T-helper 2 cell treated with Interferon-gamma antibody and Interleukin-4, amounts not matched to agents 5 μg/mL and 100 μg/mL, for 36 hours (primary cell): ENCODE results near the gene NKX6-2.
"Not testable (repeated sequence)": the region's sequence is repeated elsewhere in the genome, so short reads cannot be mapped to it uniquely, and the experiment has no call there.

Experiments
- DNase-seq: peaks from one replicate; pipeline ENCODE4 v3.0.0; 2021; ENCODE audit warnings: low spot score
- H3K27ac Mint-ChIP-seq: one replicate; pipeline ENCODE4 v1.8.0; 2021; ENCODE audit warnings: mild to moderate bottlenecking, mixed read lengths
- H3K27me3 Mint-ChIP-seq: one replicate; pipeline ENCODE4 v1.8.0; 2021; ENCODE audit warnings: low read depth, mixed read lengths
- H3K36me3 Mint-ChIP-seq: one replicate; pipeline ENCODE4 v1.8.0; 2021; ENCODE audit warnings: low read depth, mixed read lengths
- H3K4me1 Mint-ChIP-seq: one replicate; pipeline ENCODE4 v1.8.0; 2021; ENCODE audit warnings: low read depth, mixed read lengths
- H3K4me3 Mint-ChIP-seq: one replicate; pipeline ENCODE4 v1.8.0; 2022; ENCODE audit warnings: mild to moderate bottlenecking, moderate library complexity, mixed read lengths
- H3K9me3 Mint-ChIP-seq: one replicate; pipeline ENCODE4 v1.8.0; 2021; ENCODE audit warnings: mixed read lengths

NKX6-2 gene

DNA sequence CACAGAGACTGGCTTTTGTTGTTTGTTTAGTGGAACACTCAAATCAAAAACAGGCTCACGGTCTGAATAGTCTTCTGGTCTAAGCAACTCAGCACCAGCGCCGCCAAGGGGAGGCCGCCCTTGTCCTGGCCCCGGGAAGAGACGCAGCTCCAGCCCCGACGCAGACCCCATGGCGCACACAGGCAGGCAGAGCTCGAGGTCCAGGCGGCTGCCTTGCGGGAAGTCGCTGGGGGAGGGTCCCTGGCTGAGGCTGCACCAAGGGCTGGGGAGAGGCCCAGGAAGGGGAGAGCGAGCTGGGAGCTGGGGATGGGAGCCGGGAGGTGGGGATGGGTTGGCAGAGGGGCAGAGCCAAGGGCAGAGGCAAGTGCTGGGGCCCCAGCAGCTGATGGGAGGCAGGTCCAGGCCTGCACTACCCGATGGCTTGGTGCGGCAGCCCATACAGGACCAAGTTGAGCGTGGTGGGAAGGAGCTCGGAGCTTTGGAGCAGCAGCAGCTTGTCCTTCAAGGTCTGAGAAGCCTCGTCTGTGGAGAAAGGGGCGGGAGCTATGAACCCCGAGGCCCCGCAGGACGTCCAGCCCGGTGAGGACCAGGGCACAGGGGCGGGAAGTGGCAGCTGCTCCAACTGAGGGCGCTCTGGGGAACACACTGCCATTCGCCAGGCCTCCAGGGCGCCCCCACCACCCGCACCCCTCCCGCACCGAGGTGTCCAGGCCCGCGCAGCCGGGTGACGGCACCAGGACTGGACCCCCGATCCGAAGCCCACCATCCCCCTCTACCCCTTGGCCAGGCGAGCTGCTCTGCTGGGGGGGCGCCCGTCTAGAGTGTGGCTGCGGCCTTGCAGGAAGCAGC lies 22.7 kb upstream of the NKX6-2 start:
- no peaks in the 10 kb centered on the region for H3K9me3 Mint-ChIP-seq
- H3K27me3 Mint-ChIP-seq, result no peaks in the 10 kb centered on the region
- H3K4me3 Mint-ChIP-seq, result no peak overlapping the region
- H3K4me1 Mint-ChIP-seq, result no peaks in the 10 kb centered on the region
- no peak for DNase-seq
- no peaks in the 10 kb centered on the region for H3K36me3 Mint-ChIP-seq
- no peak overlapping the region for H3K27ac Mint-ChIP-seq

DNA sequence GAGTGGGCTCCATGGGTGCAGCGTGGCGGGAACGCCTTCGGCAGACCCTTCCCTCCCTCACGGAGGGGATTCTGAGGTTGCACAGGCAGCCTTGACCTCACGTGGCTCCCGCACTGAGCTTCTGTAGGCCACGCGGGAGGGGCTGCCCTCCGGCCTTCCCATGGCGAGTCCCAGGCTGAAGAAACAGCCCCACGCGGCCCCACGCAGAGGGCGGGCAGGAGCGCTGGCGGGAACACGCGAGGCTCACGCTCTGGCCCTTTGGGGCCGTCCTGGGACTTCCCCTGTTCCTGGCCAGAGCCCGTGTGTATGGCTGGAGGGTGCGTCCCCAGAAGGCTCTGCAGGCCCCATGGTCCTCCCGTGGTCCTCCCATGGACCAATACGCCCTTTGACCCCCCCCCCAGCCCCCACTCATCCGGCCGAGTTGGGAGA lies 21.7 kb upstream of the NKX6-2 start:
- H3K4me1 Mint-ChIP-seq, result no peaks in the 10 kb centered on the region
- H3K27ac Mint-ChIP-seq, result no peak overlapping the region
- no peaks in the 10 kb centered on the region for H3K9me3 Mint-ChIP-seq
- no peak for DNase-seq
- H3K27me3 Mint-ChIP-seq, result no peaks in the 10 kb centered on the region
- H3K36me3 Mint-ChIP-seq, result no peaks in the 10 kb centered on the region
- H3K4me3 Mint-ChIP-seq, result no peak overlapping the region

DNA sequence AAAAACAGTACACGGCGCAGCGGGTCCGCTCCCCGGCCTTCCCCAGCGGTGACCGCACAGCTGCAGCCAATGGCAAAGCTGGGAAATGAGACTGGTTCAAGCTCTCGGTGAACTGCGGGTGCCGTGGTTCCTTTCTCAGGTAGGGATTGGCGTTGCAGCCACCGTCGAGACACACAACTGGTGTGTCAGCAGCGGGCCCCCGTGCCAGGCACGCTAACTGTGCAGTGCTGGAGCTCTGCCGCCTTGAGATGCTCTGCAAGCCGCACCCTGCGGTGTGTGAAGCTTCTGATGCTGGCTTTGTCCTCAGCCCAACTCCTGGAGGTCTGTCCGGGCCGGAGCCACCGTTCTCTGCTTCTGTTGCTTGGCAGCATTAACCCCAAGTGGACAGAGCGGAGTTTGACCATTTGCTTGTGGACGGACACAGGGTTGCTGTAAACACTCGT lies 20.6 kb upstream of the NKX6-2 start:
- no peaks in the 10 kb centered on the region for H3K36me3 Mint-ChIP-seq
- no peaks in the 10 kb centered on the region for H3K4me1 Mint-ChIP-seq
- no peak for DNase-seq
- H3K27ac Mint-ChIP-seq, result no peak overlapping the region
- no peak overlapping the region for H3K4me3 Mint-ChIP-seq
- no peaks in the 10 kb centered on the region for H3K9me3 Mint-ChIP-seq
- H3K27me3 Mint-ChIP-seq, result no peaks in the 10 kb centered on the region

DNA sequence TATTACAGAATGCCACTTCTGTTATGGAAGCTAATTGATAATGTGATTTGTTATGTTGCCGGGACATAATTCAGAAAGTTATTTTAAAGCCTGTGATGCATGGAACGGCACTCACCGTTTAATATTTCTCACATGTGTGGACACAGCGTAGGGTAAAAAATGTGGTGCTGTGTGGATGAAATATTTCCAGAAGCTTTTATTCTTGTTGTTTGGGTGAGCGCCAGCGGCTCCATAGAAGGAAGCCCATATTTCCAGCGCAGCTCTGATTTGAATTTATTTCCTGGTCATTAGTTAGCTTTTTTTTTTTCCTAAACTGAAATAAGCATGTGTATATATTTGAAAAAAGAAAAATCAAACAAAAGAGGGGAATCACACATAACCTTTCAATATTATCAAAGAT lies 20.2 kb upstream of the NKX6-2 start:
- Mint-ChIP-seq H3K4me3 (no peak overlapping the region), H3K36me3 (no peaks in the 10 kb centered on the region), H3K27me3 (no peaks in the 10 kb centered on the region), H3K27ac (no peak overlapping the region), H3K9me3 (no peaks in the 10 kb centered on the region), H3K4me1 (no peaks in the 10 kb centered on the region)
- no peak for DNase-seq

DNA sequence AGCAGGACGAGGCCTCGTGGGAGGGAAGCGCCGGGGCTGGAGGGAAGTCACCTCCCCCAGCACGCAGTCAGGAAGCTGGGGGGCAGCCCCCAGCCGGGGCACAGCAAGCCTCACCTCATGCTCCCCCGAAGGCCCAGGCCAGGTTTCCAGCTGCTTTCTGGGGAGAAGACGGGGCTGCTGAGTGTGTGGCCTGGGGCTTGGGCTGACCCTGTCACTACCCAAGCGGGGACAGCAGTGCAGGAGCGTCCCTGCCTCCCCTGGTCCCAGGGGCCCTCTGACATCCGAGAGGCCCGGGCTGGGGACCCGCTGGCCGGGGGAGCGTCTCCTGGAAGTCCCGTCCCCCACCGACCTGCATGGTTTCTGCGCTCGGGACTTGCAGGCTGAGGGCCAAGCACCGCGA lies 19.7 kb upstream of the NKX6-2 start:
- Mint-ChIP-seq H3K4me3 (no peak overlapping the region), H3K9me3 (no peaks in the 10 kb centered on the region), H3K4me1 (no peaks in the 10 kb centered on the region), H3K27me3 (no peaks in the 10 kb centered on the region), H3K36me3 (no peaks in the 10 kb centered on the region), H3K27ac (no peak overlapping the region)
- DNase-seq, result no peak

DNA sequence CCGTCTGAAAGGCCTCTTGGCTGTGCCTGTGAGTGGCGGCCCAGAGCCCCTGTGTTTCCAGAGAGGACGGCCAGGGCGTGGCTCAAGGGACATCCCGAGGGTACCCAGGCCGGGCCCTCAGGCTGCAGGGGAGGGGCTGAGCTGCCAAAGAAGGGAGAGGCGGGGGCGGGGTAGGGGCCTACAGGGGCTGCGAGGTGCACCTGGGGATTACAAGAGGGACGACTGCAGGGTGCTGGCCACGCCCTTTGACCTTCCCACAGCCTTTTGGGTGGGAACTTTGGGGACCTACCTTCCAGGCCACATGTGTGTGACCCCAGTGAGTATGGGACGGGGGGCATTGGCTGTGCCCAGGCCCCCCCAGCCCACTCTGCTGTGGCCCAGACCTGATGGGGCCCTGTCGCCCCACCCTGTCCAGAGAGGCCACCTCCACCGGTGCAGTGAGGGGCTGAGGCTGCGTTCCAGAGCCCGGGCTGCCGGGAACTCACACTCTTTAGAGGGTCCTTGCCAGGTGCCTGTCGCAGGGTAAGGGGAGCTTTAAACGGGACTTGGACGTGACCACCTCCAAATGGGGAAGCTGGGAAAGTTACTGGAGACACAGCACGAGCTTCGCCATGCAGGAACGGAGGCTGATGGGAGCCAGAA lies 19.0 kb upstream of the NKX6-2 start:
- no peaks in the 10 kb centered on the region for H3K27me3 Mint-ChIP-seq
- no peaks in the 10 kb centered on the region for H3K4me1 Mint-ChIP-seq
- no peak overlapping the region for H3K27ac Mint-ChIP-seq
- H3K9me3 Mint-ChIP-seq, result no peaks in the 10 kb centered on the region
- H3K36me3 Mint-ChIP-seq, result no peaks in the 10 kb centered on the region
- H3K4me3 Mint-ChIP-seq, result no peak overlapping the region
- no peak for DNase-seq

DNA sequence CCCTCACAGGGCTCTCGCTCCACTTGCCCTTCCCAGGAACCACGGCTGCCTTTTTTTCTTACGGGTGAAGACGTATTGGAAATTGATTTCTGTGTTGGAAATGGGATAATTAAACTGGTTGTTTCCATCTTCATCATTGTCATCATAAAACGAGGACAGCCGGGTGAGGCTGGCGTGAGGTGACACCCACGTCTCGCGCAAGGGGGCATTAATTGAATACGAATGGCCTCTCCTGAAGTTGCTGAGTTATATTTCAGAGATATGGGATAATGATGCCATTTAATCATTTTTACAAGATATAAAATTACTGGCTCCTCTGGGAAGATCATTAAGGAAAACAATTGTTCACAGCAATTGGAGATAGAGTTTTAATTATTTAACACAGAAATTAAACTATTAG lies 18.3 kb upstream of the NKX6-2 start:
- Mint-ChIP-seq H3K4me3 (no peak overlapping the region), H3K9me3 (no peaks in the 10 kb centered on the region), H3K27ac (no peak overlapping the region), H3K27me3 (no peaks in the 10 kb centered on the region), H3K36me3 (no peaks in the 10 kb centered on the region), H3K4me1 (no peaks in the 10 kb centered on the region)
- no peak for DNase-seq

DNA sequence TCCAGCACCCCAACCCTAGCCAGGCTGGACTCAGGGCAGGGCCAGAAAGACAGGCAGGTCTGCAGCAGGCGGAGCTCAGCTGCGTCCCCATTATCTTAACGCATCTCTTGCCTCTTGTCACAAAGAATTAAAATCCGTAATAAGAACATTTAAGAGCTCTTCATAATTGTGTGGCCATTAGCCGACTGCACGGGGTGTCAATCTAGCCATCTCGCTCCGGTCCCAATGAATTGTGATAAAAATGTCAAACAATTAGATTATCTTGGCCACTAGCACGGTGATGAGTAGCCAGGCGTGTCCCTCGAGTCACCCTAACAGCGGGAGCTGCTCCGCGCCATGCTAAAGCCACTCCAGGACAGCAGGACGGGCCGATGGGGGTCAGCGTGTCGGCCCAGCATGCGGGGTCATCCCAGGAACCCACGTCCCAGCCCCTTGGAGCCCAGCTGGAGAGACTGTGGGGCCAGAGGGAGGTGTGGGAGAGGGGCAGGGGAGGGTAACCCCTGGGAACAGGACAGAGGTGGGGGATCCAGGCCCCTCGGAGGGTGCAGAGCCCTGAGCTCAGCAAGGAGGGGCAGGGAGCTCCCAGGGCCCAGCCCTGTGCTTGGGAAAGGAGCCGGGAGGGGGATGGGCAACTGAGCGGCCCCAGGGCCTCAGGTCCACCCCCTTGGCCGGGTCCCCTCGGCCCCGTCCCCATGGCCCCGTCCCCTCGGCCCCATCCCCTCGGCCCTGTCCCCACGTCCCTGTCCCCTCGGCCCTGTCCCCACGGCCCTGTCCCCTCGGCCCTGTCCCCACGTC lies 17.7 kb upstream of the NKX6-2 start:
- Mint-ChIP-seq H3K27me3 (no peaks in the 10 kb centered on the region), H3K36me3 (no peaks in the 10 kb centered on the region), H3K27ac (no peak overlapping the region), H3K4me3 (no peak overlapping the region), H3K9me3 (no peaks in the 10 kb centered on the region), H3K4me1 (no peaks in the 10 kb centered on the region)
- DNase-seq, result no peak

DNA sequence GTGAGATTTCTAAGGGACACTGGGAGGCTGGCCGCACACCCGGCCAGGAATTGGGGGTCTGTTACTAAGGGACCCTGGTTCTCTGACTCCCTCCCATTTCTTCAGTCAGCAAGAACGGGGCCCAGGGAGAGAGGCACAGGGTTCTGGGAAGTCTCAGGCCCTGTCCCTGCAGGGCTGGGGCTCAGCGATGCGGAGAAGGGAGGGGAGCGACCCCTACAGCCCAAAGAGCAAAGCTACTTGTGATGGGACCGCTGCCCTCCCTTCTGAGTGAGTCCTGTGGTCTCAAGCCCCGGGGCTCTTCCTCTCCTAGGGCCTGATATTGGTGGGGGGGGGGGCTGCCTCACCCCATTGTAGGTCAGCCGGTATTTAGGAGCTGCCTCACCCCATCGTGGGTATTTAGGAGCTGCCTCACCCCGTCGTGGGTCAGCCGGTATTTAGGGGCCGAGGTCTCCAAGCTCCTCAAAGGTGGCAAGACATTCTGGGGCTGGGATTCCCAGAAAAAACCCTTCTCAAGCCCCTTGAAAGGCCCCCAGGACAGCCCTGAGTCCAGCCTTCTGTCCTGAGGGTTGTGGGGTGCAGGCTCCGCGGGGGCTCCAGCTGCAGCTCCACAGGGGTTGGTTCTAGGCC lies 16.9 kb upstream of the NKX6-2 start:
- Mint-ChIP-seq H3K9me3 (no peaks in the 10 kb centered on the region), H3K36me3 (no peaks in the 10 kb centered on the region), H3K27me3 (no peaks in the 10 kb centered on the region), H3K4me3 (no peak overlapping the region), H3K27ac (no peak overlapping the region), H3K4me1 (no peaks in the 10 kb centered on the region)
- DNase-seq, result no peak

DNA sequence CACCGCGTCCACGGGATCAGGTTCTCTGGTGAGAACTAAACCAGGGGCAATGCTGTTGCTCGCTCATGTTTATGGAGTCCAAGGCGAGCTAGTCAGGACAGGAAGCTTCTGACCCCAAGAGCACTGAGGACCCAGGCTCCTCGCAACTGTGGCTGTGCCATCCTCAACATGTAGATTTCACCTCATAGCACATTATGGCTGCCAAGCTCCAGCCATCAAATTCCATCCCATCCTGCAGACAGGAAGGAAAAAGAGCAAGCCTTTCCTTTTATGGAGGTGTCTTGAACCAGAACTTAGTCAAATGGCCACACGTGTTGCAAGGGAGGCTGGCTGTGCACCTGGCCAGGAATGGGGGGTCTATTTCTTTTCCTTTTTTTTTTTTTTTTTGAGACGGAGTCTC lies 16.1 kb upstream of the NKX6-2 start:
- Mint-ChIP-seq H3K36me3 (no peaks in the 10 kb centered on the region), H3K9me3 (no peaks in the 10 kb centered on the region), H3K4me3 (no peak overlapping the region), H3K4me1 (no peaks in the 10 kb centered on the region), H3K27ac (no peak overlapping the region), H3K27me3 (no peaks in the 10 kb centered on the region)
- DNase-seq, result no peak

DNA sequence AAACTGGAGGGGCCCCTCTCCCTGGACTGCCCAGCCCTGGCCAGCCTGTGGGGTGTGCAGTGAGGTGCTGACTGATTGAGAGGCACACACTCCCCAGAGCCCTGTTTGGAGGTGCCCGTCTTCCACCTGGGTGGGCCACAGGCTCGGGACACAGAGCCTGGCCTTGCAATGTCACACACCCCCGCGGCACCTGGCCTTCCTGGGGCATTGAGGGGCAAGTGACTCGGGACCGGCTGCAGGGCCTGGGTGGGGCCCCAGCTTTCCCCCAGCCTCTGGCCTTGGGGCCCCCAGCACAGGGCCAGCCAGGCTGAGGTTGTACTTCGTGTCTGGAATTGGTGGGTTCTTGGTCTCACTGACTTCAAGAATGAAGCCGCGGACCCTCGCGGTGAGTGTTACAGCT lies 13.9 kb upstream of the NKX6-2 start:
- no peaks in the 10 kb centered on the region for H3K4me1 Mint-ChIP-seq
- H3K27me3 Mint-ChIP-seq, result no peaks in the 10 kb centered on the region
- DNase-seq, result no peak
- no peaks in the 10 kb centered on the region for H3K9me3 Mint-ChIP-seq
- H3K4me3 Mint-ChIP-seq, result no peak overlapping the region
- no peak overlapping the region for H3K27ac Mint-ChIP-seq
- no peaks in the 10 kb centered on the region for H3K36me3 Mint-ChIP-seq

DNA sequence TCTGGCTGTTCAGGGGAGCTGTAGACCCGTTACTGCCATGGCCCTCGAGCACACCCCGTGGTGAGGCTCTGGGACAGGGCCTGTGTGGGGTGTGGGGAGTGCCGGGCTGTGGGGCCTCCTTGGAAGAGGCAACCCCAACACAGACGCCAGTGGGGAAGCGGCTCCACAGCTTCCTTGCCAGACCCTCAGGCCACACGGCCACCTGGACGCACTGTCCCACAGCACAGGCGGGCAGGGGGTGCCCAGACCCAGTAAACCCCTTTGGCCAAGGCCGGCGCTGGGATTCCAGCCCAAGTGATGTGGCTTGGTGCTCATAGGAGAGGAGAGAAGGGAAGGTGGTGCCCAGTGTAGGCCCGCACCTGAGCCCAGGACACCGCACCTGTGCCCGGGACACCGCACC lies 12.9 kb upstream of the NKX6-2 start:
- no peaks in the 10 kb centered on the region for H3K9me3 Mint-ChIP-seq
- H3K27me3 Mint-ChIP-seq, result no peaks in the 10 kb centered on the region
- no peak overlapping the region for H3K27ac Mint-ChIP-seq
- no peak for DNase-seq
- H3K36me3 Mint-ChIP-seq, result no peaks in the 10 kb centered on the region
- no peaks in the 10 kb centered on the region for H3K4me1 Mint-ChIP-seq
- no peak overlapping the region for H3K4me3 Mint-ChIP-seq

DNA sequence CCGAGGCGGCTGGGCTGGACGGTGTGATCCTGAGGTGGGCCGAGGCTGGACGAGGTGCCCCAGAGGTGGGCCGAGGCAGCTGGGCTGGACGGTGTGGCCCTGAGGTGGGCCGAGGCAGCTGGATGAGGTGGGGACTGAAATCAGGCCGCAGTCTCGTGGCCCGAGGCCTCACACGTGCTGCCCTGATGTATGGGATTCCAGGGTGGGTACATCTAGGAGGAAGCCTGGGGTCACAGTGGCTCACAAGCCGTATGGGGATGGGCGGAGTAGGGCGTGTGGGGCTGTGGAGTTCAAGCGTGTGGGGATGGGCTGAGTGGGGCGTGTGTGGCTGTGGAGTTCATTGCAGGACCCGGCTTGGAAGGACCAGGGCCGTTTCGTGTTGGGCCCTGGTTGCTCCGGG lies 12.5 kb upstream of the NKX6-2 start:
- no peaks in the 10 kb centered on the region for H3K27me3 Mint-ChIP-seq
- no peaks in the 10 kb centered on the region for H3K9me3 Mint-ChIP-seq
- no peaks in the 10 kb centered on the region for H3K36me3 Mint-ChIP-seq
- no peak for DNase-seq
- H3K27ac Mint-ChIP-seq, result no peak overlapping the region
- H3K4me1 Mint-ChIP-seq, result no peaks in the 10 kb centered on the region
- no peak overlapping the region for H3K4me3 Mint-ChIP-seq

DNA sequence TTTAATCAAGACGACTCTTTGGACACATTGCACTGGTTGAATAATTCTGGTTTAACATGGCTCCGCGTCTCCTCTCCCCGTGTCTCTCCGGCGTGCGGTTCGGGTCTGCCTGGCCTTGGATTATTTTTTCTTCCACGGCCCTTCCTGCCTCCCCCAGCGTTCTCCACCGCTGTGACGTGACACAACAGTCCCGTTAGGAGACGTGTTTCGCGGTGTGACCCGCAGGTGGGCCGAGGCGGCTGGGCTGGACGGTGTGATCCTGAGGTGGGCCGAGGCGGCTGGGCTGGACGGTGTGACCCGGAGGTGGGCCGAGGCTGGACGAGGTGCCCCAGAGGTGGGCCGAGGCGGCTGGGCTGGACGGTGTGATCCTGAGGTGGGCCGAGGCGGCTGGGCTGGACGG lies 12.0 kb upstream of the NKX6-2 start:
- not testable (repeated sequence) for H3K27me3 Mint-ChIP-seq, H3K4me1 Mint-ChIP-seq, H3K27ac Mint-ChIP-seq, H3K36me3 Mint-ChIP-seq, H3K9me3 Mint-ChIP-seq, DNase-seq, H3K4me3 Mint-ChIP-seq
